Esophagus muscularis mucosa (tissue), 3 donors: Measurements from ENCODE around the gene EHD1.

Experiments
- CTCF ChIP-seq, 3 experiments: fragments of 200-600 bp in 2 of 3; fragments of 450-650 bp in 1 of 3; sonication (generic) in 2 of 3; IDR thresholded peaks; one replicate each; pipeline ENCODE4 v1.5.1; 2017 to 2019; ENCODE audit warnings: antibody characterized with exemption in 3 of 3, mild to moderate bottlenecking in 2 of 3, moderate library complexity in 1 of 3
- EP300 ChIP-seq: sonication (generic); formaldehyde crosslinking; IDR thresholded peaks from one replicate; pipeline ENCODE4 v1.6.1; 2017; ENCODE audit warnings: antibody characterized with exemption

GRCh38 chr11:64817476-64817875 lies 60.9 kb downstream of the EHD1 start:
- TF ChIP-seq EP300 (no peak), CTCF (IDR thresholded peaks at IDR 0.05) (no peak)
